AG04450 (cell line): Measurements from ENCODE around the gene TINCR. TPM values are rescaled to one million over a fixed set of nuclear protein-coding genes. Genes with fewer than 3 reads are reported as not detected.

Experiments used
- CTCF ChIA-PET: fragments of 300-600, 350-600 bp; formaldehyde crosslinking; extraction: SDS; loops from one replicate; lab custom pipeline; 2022; ENCODE audit warnings: antibody characterized with exemption, inconsistent platforms; lab: Charles Lee
- POLR2A ChIA-PET: fragments of 350-600 bp; formaldehyde crosslinking; extraction: SDS; loops from one replicate; lab custom pipeline; 2021; ENCODE audit warnings: antibody characterized with exemption, inconsistent platforms; lab: Yijun Ruan, JAX
- DNase-seq: peaks from one replicate; pipeline ENCODE4 v3.0.0-alpha.2; 2011; ENCODE audit warnings: low read depth, low spot score
- H3K27ac ChIP-seq: one replicate; pipeline ENCODE4 v1.5.1; 2012; ENCODE audit warnings: low read depth, low read length, control low read depth
- H3K27me3 ChIP-seq: one replicate; pipeline ENCODE4 v1.6.0; 2012; ENCODE audit warnings: low read length; ENCODE audit not compliant: control insufficient read depth, insufficient read depth
- H3K4me3 ChIP-seq: 2 replicates; pipeline ENCODE4 v1.5.1; 2011; ENCODE audit warnings: mild to moderate bottlenecking, low read depth, low read length, control low read depth
- H3K9me3 ChIP-seq: 2 replicates; pipeline ENCODE4 v1.5.1; 2012; ENCODE audit warnings: low read length; ENCODE audit not compliant: control insufficient read depth, insufficient read depth
- CTCF ChIP-seq: IDR thresholded peaks from 2 replicates; pipeline ENCODE4 v1.5.1; 2011; ENCODE audit warnings: low read depth, low read length, control low read depth, inconsistent platforms
- polyA plus RNA-seq: library from polyadenylated mRNA; depleted of rRNA; stranded (reverse); fragments of >200 nt; gene quantifications from 2 replicates; pipeline ENCODE4 v1.2.3, GENCODE V29; 2011

Gene TINCR
- polyA plus RNA-seq, 1 experiment, result 0.04 TPM

- TF ChIP-seq CTCF, result no peak
- H3K27me3 ChIP-seq, result no peaks in the 10 kb centered on the region
- CTCF ChIA-PET, result no interaction called here
- H3K27ac ChIP-seq, result no peak overlapping the region
- no peaks in the 10 kb centered on the region; the same call in 1 of the 2 replicates for H3K9me3 ChIP-seq
- no peak for DNase-seq
- POLR2A ChIA-PET, result no interaction called here
- H3K4me3 ChIP-seq, result no peak overlapping the region
Observed at GRCh38 chr19:5593343-5594255, 25.8 kb upstream of the TINCR start.

- Histone ChIP-seq H3K27ac (no peak overlapping the region), H3K27me3 (no peaks in the 10 kb centered on the region), H3K9me3 (no peaks in the 10 kb centered on the region; the same call in 1 of the 2 replicates), H3K4me3 (no peak overlapping the region)
- no peak for DNase-seq
- CTCF ChIA-PET, result interaction anchor here (1.0 kb wide), 1 partner anchor 13 kb away, joined by 3 read pairs; no protein-coding TSS in a partner anchor
- no peak for TF ChIP-seq CTCF
- POLR2A ChIA-PET, result no interaction called here
Observed at GRCh38 chr19:5592531-5593342, 25.0 kb upstream of the TINCR start.

DNA sequence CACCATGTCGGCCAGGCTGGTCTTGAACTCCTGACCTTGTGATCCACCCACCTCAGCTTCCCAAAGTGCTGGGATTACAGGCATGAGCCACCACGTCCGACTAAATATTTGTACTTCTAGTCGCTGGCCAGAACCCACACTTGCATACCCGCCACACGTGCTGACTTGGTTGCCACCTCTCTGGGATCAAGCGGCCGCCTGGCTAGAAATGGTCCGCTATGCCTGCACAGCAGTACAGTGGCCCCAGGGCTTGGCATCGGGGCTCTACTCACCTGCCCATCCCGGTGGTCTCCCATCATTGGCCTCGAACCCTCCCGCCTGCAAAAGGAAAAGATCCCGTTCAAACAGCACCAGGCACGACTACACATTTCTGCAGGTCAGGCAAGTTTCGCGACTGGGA is 23.7 kb upstream of the TINCR start:
- ChIA-PET CTCF (no interaction called here), POLR2A (no interaction called here)
- TF ChIP-seq CTCF, result no peak
- Histone ChIP-seq H3K9me3 (no peaks in the 10 kb centered on the region; the same call in 1 of the 2 replicates), H3K27ac (no peak overlapping the region), H3K4me3 (no peak overlapping the region), H3K27me3 (no peaks in the 10 kb centered on the region)
- no peak for DNase-seq

- no peak overlapping the region for H3K4me3 ChIP-seq
- ChIA-PET CTCF (no interaction called here), POLR2A (no interaction called here)
- H3K27me3 ChIP-seq, result no peaks in the 10 kb centered on the region
- H3K9me3 ChIP-seq, result no peaks in the 10 kb centered on the region; the same call in 1 of the 2 replicates
- DNase-seq, result no peak
- TF ChIP-seq CTCF, result no peak
- no peak overlapping the region for H3K27ac ChIP-seq
Observed at GRCh38 chr19:5590865-5591154, 23.1 kb upstream of the TINCR start.
